Thymus (tissue), 11 donors: ENCODE measurements around the gene SEPHS1. TPM values are rescaled to one million over a fixed set of nuclear protein-coding genes. Genes with fewer than 3 reads are reported as not detected.

ENCODE experiments used
- DNase-seq, 9 donors: peaks; one replicate each; pipeline ENCODE4 v3.0.0-alpha.2; 2013; ENCODE audit warnings: low spot score in 9 of 9, low read depth in 6 of 9, missing footprints in 1 of 9
- H3K27ac ChIP-seq, 2 donors: one replicate each; pipeline ENCODE4 v1.5.1; 2013; ENCODE audit warnings: control low read depth in 1 of 2, low read depth in 1 of 2, low read length in 1 of 2, mild to moderate bottlenecking in 1 of 2, moderate library complexity in 1 of 2
- H3K27me3 ChIP-seq, 2 donors: one replicate each; pipeline ENCODE4 v1.5.1; 2013; ENCODE audit warnings: low read length in 1 of 2; ENCODE audit not compliant: control insufficient read depth in 2 of 2, insufficient read depth in 1 of 2
- H3K36me3 ChIP-seq, 2 donors: one replicate each; pipeline ENCODE4 v1.5.1; 2013; ENCODE audit warnings: low read length in 1 of 2, mild to moderate bottlenecking in 1 of 2, moderate library complexity in 1 of 2; ENCODE audit not compliant: control insufficient read depth in 2 of 2, insufficient read depth in 2 of 2
- H3K4me1 ChIP-seq, 2 donors: one replicate each; pipeline ENCODE4 v1.5.1; 2013; ENCODE audit warnings: low read length in 2 of 2; ENCODE audit not compliant: control insufficient read depth in 2 of 2, insufficient read depth in 2 of 2
- H3K4me3 ChIP-seq, 2 donors: one replicate each; pipeline ENCODE4 v1.5.1; 2013; ENCODE audit warnings: low read length in 2 of 2, control low read depth in 1 of 2, mild to moderate bottlenecking in 1 of 2
- H3K9me3 ChIP-seq, 2 donors: one replicate each; pipeline ENCODE4 v1.5.1; 2013; ENCODE audit warnings: low read length in 1 of 2, mild to moderate bottlenecking in 1 of 2; ENCODE audit not compliant: control insufficient read depth in 2 of 2, insufficient read depth in 1 of 2
- WGBS: extraction: QIAGEN DNeasy Blood & Tissue Kit; methylation state at CpG from one replicate; pipeline ENCODE4 v1.1.7; 2013; 5-methylcytosine and 5-hydroxymethylcytosine counted together
- polyA plus RNA-seq: library from polyadenylated mRNA; stranded (reverse); fragments of 200-250 nt; gene quantifications from one replicate; pipeline ENCODE4 v1.2.3, GENCODE V29; 2013
- total RNA-seq: library from RNA; stranded (reverse); fragments of 120-200 nt; gene quantifications from one replicate; pipeline ENCODE4 v1.2.4, GENCODE V29; 2013
- donor health status: healthy.

The SEPHS1 gene
- total and polyA plus RNA-seq, 2 donors = 33.2 to 51.1 TPM

DNA sequence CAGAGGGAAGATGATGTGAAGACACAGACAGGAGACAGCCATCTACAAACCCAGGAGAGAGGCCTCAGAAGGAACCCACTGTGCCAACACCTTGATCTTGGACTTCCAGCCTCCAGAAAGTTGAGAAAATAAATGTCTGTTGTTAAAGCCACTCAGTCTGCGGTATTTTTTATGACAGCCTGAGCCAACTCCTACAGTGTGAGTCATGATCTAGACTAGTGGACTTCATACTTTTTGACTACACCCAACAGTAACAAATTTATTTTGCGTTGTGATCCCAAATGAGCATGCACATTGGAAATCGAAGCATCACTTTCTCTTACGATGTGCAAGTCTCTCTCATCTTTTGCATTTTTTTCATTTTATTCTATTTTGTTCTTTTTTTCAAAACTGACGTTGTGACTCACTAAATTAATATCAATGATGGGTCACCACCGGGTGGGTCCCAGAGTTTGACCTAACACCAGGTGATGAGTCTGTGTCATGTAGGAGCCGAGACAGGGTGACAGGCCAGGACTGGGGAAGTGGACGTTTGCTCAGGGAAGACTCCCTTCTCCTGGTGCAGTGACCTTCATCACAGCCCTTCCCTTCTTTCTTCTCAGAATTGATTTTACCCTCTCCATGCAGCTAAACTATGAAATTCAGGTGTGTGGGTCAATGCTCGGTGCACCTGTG lies 77.1 kb downstream of the SEPHS1 start:
- Histone ChIP-seq H3K27ac (no peak overlapping the region), H3K27me3 (no peaks in the 10 kb centered on the region), H3K4me1 (peaks cover 0 to 8% of the 10 kb centered on the region in 2 donors), H3K9me3 (no peaks in the 10 kb centered on the region), H3K4me3 (no peak overlapping the region), H3K36me3 (no peaks in the 10 kb centered on the region)
- no peak for DNase-seq
- 96% methylated on average over 9 of the region's 9 CpGs for WGBS

- H3K36me3 ChIP-seq = no peaks in the 10 kb centered on the region
- no peak overlapping the region for H3K4me3 ChIP-seq
- WGBS = 22% methylated on average over 3 of the region's 3 CpGs
- no peak overlapping the region for H3K27ac ChIP-seq
- DNase-seq = no peak
- H3K27me3 ChIP-seq = no peaks in the 10 kb centered on the region
- H3K9me3 ChIP-seq = no peaks in the 10 kb centered on the region
- peaks cover 0 to 8% of the 10 kb centered on the region in 2 donors for H3K4me1 ChIP-seq
Measured at GRCh38 chr10:13268841-13269240, 79.3 kb downstream of the SEPHS1 start.

GRCh38 chr10:13268310-13268709 lies 79.8 kb downstream of the SEPHS1 start:
- H3K4me3 ChIP-seq = no peak overlapping the region
- no peaks in the 10 kb centered on the region for H3K36me3 ChIP-seq
- DNase-seq = no peak
- WGBS = 73% methylated on average over 4 of the region's 4 CpGs
- H3K27me3 ChIP-seq = no peaks in the 10 kb centered on the region
- H3K9me3 ChIP-seq = no peaks in the 10 kb centered on the region
- H3K27ac ChIP-seq = no peak overlapping the region
- H3K4me1 ChIP-seq = peaks cover 0 to 8% of the 10 kb centered on the region in 2 donors

Other genes starting within 250 kb of the SEPHS1 start
- gene OPTN, start 248.1 kb downstream of the SEPHS1 start, total RNA-seq = 23.6 TPM
- 50.8 TPM for gene OPTN, start 248.1 kb downstream of the SEPHS1 start, polyA plus RNA-seq
- 15.7 TPM for gene MCM10, start 186.7 kb downstream of the SEPHS1 start, total RNA-seq
- 0.27 TPM for gene MCM10, start 186.7 kb downstream of the SEPHS1 start, polyA plus RNA-seq
- gene UCMA, start 113.9 kb downstream of the SEPHS1 start, total RNA-seq = 0.52 TPM
- gene UCMA, start 113.9 kb downstream of the SEPHS1 start, polyA plus RNA-seq = 0.23 TPM
- 7.7 TPM for gene PHYH, start 48.2 kb downstream of the SEPHS1 start, total RNA-seq
- gene PHYH, start 48.2 kb downstream of the SEPHS1 start, polyA plus RNA-seq = 18.1 TPM
- 0.66 TPM for gene BEND7, start 180.7 kb upstream of the SEPHS1 start, total RNA-seq
- 2.1 TPM for gene BEND7, start 180.7 kb upstream of the SEPHS1 start, polyA plus RNA-seq
- 35.8 TPM for gene PRPF18, start 238.7 kb upstream of the SEPHS1 start, total RNA-seq
- gene PRPF18, start 238.7 kb upstream of the SEPHS1 start, polyA plus RNA-seq = 23.5 TPM